Cerebellar cortex (tissue), 1 donor: ENCODE data around the gene PSTK.

Experiments
- DNase-seq: peaks from one replicate; pipeline ENCODE4 v3.0.0-alpha.2; 2015; ENCODE audit warnings: low spot score

The PSTK gene

GRCh38 chr10:123019941-123020703 lies 39.9 kb downstream of the PSTK start:
- no peak for DNase-seq

- no peak for DNase-seq
Observed at GRCh38 chr10:123021517-123021916, 41.3 kb downstream of the PSTK start.

GRCh38 chr10:123024540-123024939 lies 44.3 kb downstream of the PSTK start:
- DNase-seq: no peak

- DNase-seq: no peak
Observed at GRCh38 chr10:123026302-123026701, 46.1 kb downstream of the PSTK start.

GRCh38 chr10:123027861-123028260 lies 47.7 kb downstream of the PSTK start:
- no peak for DNase-seq

- no peak for DNase-seq
Observed at GRCh38 chr10:123031124-123031523, 50.9 kb downstream of the PSTK start.

- DNase-seq: no peak
Observed at GRCh38 chr10:123034332-123034731, 54.1 kb downstream of the PSTK start.

GRCh38 chr10:123035467-123036086 lies 55.4 kb downstream of the PSTK start:
- DNase-seq: no peak

- DNase-seq: no peak
Observed at GRCh38 chr10:123038782-123039631, 58.8 kb downstream of the PSTK start.

GRCh38 chr10:123039632-123039930 lies 59.4 kb downstream of the PSTK start:
- no peak for DNase-seq
